CD4-positive, alpha-beta T cell treated with Interleukin-15 for 4 hours (primary cell): ENCODE measurements around the gene SORCS1.

Experiments used
- DNase-seq: peaks from one replicate; pipeline ENCODE4 v3.0.0-alpha.2; 2020; ENCODE audit warnings: low spot score

Gene SORCS1

DNA sequence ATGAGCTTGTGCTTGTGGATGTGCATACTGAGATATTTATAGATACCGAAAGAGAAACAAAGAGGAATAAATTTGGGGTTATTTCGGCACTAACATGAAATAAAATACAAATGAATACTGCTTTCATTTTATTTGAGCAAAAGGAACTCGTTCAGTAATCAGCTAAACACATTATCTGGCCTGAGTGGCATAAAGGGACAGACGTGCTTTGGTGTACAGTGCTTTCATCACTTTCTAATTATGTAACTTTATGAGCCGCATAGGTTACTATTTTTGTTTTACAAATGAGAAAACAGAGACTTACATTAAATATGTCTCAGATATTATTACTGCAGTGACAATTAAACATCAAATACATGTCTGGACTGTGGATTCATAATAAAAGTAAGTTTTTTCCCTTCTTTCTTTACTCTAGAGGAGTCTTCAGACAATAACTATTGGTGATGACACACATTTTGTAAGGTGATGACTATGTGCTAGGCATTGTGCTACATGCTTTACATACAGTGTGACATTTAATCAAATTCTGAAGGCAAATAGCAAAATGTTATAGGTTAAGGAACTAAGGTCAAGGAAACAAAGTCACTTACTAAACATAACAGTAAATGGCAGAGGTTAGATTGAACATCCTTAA lies 503.3 kb downstream of the SORCS1 start:
- no peak for DNase-seq

DNA sequence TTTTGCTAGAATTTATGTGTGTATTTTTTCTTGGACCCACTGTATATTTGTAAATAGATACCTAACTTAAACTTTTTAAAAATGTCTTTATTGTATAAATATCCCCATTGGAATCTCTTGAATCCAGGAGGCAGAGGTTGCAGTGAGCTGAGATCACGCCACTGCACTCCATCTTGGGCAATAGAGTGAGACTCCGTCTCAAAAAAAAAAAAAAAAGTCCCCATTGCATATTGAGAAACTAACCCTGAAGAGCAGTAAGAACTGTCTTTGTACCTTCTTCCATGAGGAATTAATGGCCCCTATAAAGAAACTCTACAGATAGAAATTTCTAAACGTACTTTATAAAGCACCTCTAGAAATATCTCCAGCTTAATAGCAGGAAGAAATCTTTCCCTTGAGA lies 504.0 kb downstream of the SORCS1 start:
- no peak for DNase-seq

DNA sequence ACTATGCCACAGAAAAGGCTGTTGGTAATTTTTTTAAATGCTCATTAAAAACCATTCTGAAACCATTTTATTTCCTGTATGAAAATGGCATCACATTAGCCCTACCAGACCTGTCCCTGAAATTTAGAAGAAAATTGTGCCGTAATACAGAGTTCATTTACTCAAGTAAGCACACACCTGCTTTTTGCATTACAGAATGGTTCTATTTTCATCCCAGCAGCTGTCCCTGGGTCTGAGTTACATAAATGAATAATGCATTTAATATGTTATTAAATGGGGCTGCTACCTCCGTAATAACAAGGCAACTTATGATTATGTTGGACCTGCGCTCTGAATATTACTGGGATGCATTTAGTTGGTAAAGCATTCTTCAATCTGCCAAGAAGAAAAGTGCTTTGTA lies 508.9 kb downstream of the SORCS1 start:
- no peak for DNase-seq

DNA sequence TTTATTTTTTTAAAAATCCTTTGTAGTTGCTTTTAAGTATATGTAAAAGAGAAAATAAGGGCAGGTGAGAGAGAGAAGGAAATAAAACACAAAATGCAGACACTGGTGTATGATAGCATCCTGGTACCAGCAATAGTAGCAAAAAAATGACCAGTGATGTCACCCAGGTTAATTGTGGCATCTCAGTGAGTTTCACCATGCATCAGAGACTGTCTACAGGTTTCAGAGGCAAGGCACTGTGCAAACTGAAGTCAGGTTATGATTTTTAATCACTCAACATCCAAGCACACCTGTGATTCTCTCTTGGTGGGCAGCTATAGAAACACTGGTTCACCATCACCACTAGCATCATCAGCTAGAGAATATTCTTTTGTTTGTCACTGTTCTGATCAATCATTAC lies 509.3 kb downstream of the SORCS1 start:
- no peak for DNase-seq

DNA sequence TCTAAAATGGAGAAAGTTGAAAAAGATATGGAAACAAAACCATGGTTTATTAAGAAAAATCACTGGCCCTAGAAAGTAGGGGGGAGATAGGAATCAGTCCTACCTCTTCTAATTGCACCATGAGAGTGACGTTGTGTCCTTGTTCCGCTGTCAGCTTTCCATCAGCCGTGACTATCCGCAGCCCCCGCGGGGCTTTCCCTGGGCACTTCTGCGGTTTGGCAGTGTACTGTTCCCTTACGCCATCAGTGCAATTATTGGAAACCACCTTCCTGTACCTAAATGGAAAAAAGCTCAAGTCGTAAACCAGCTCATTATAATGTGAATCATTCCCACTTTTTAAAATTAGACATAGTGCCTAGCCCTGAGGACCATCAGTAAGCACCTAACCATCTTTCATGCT lies 512.2 kb downstream of the SORCS1 start:
- DNase-seq, result no peak

DNA sequence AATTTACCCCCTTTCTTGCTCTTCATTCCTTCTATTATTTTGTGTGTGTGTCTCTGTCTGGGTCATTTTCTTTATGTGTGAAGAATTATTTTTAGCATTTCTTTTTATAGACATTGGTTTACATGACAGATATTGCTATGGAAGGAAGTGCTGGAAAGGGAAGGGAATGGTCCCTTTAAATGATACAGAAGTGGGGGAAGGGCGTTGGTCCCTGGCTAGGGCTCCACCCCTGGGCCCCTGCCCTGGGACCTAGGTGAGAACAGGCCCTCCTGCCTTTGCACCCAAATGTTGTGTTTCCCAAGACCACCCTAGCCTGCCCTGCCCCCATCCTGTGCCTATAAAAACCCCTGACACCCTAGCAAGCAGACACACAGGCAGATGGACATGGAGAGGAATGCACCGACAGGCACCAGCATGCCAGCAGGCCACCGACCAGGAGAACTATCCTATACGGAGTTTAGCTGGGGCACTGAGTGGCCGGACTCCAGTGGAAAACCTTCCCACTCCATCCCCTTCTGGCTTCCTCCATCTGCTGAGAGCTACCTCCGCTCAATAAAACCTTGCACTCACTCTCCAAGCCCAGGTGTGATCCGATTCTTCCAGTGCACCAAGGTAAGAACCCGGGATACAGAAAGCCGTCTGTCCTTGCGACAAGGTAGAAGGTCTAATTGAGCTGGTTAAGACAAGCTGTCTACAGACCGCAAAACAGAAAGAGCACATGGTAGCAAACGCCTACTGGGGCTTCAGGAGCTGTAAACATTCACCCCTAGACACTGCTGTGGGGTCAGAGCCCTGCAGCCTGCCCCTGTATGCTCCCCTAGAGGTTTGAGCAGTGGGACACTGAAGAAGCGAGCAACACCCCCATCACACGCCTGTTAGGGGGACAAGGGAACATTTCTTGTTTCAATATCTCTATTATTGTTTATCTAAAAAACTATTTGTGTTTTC lies 515.7 kb downstream of the SORCS1 start:
- no peak for DNase-seq

DNA sequence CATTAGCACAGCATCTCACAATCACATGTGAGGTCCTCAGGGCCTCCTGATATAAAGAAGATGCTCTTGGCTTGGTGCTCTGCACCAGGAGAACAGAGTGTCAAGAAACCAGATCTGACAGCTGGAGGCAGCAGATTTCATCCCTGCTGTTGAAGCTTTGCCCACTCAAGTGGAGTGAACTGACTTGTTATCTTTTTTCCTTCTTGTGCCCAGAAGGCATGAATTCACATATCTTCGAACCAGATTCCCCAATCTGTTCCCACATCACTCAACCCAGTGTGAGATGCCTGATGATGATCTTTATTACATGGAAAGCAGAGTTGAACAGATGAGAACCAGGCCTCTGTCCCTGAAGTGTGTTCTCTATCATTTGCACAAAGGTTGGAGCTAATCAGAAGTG lies 521.0 kb downstream of the SORCS1 start:
- DNase-seq, result no peak

DNA sequence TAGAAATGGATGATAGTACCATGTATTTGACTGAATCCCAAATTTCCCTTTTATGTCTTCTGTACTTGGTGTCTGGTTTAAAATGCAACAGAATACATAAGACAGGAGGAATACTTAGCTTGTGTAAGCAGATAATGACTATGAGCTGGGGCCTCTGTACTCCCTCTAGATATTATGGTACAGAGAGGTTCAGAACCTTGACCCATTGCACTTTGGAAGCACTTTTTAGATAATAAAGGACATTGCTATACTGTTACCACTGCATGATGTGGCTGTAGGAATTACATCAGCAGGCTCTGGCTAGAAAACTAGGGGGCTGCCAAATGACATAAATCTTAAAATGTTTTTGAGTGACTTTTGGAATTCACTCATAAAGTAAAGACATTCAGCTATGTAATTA lies 526.6 kb downstream of the SORCS1 start:
- DNase-seq, result no peak

DNA sequence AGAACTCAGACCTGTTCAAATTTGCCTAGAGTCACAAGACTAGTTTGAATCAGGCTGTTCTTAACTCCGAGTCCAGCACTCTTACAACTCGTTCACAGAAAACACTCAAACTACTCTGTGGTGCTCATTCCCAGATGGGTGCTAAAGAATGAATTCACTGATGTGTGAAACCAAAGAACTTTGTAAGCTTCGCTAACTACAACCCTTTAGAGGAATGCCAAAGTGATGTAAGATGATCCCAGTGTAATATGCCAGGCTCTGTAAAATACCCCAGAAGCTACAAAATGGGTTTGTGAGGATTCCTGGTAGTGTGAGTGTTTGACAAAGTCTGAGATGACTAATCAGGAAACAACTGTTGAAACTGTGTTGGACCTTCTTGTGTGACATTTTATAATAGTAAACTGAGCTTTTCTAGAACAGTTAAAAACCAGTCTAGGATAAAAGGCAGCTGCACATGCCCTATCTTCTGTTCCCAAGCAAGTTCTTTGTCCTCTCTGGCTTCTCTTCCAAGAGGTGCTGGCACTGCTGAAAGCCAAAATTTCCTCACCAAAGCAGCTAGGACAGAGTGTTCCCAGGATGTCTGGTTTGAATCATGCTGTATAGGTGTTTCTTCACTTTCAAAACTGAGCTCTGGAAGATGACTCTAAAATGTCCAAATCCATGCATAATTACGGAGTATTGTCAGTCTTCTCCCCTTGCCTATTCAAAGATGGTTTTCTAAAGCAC lies 527.6 kb downstream of the SORCS1 start:
- DNase-seq, result no peak

DNA sequence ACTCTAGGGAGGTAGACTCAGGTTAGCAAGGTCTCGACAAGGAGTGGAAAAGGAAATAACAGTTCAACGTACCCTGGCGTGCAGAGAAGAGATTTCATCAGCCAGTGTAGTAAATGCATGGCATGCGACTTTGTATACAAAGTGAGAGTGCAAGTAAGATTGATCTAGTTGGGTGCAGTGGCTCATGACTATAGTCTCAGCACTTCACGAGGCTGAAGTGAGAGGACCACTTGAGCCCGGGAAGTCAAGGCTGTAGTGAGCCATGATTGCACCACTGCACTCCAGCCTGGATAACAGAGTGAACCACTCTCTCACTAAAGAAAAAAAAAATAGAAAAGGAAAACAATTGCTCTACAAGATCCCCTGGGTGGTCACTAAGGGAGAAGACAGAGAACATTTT lies 528.6 kb downstream of the SORCS1 start:
- DNase-seq, result no peak

DNA sequence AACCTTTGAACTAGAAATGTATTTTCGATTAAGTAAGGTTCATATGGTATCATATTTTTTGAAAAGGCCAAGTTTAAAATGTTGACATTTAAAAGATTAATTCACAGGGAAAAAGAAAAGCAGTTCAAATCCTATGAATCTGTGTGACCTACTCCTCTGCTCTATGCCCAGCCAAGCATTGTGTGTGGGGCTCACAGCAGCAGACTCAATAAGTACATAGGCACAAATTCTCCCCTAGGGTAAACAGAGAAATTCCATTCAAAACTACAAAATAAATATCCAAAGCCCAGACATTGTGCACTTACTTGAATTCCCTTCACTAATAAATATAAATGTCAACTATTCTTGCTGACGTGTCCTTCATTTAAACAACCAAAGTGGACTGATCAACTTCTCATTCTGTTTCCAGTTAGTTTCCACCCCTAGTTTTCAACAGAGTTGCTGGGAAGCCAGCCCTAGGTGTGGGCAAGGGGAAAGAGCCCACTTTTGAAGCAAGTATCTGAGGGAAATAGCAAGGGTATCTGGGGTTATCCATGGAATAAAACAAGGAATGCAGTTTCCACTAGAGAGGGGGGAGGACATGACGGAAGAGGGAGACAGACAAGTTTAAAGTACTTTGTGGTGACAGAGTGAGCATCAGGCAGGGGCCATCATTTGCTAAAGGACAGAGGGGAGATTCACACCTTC lies 533.3 kb downstream of the SORCS1 start:
- no peak for DNase-seq

DNA sequence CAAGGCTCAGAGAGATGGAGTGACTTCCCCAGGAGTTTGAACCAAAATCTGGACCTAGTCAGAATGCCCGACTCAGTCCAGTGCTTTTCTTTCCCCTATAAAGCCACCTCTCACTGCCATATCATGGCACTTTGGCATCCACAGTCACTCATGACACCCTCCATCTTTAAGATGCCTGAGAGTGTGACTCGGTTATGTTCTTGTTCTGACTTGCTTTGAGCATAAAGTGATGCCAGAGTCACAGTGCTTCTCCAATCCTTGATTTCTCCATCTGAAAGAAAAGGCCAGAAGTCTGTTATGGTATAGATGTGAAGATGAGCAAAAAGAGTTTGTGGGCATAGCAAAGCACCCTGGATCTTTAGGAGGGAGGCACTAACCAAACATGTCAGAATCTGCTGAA lies 538.1 kb downstream of the SORCS1 start:
- no peak for DNase-seq

DNA sequence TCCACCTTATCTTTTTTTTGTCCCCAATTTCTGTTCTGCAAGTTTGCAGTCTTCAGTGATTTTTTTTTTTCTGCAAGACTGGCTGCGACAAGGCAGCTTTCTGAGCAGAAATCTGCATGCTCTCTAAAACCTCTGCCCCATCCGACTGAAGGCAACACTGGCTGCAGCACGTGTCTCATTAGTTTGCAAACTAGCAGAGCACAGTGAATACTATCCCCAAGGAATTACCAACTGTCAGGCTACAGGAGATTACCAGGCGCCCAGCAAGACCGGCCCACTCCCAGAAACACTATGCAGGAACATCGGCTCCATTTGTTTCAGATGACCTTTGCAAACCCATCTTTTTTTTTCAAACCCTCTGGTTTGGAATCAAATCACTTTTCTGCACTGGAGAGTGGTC lies 538.8 kb downstream of the SORCS1 start:
- no peak for DNase-seq

DNA sequence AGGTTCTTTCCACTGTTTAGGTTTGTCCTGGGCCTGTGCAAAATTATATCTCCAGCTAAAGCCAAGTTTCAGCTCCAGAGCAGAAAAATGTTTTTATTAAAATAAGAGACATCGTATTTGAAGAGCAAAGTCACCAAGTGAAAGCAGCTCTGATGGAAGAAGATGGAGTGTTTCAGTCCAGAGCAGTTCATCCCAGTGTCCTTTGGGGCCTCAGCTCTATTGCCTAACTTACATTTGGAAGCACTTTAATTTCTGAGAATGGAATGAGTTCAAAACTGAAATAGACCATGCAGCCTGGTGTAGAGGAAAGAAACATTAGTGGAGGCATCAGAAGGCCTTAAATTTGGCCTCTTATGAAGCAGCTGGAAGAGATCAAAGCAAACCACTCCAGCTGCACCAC lies 545.2 kb downstream of the SORCS1 start:
- no peak for DNase-seq

DNA sequence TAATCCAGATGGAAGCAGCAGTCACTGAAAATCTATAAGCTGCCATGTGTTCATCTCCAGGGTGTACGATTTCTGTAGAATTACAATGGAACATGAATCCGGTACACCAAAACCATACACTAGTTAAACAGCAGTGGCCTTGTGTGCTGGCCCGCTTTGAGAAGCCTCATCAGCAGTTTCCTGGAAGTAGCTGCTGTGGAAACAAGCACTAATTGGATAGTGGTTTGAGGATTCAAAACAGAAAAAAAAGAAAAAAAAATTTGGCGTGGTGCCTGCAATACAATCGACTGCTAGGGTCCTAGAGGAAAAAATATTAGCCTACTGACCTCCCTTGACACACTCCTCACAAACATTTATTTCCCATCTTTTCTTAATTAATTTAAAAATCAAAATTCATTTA lies 545.9 kb downstream of the SORCS1 start:
- no peak for DNase-seq

DNA sequence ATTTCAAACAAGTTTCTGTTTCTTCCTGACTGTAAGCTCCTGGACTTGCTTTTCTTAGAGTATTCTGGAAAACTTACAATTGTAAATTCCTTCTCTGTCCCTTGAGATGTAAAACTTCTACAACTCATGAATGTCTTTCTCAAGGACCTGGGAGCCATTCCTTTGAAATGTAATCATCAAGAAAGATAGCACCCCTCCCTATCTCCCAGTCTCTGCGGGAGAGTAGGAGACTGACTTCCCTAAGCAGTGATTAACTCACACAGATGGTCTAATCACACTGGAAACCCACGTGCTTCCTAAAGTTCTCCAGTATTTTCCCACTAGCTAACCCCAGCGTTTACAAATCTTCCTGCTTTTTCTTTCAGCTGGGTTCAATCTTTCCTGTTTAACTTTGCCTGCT lies 549.4 kb downstream of the SORCS1 start:
- no peak for DNase-seq

DNA sequence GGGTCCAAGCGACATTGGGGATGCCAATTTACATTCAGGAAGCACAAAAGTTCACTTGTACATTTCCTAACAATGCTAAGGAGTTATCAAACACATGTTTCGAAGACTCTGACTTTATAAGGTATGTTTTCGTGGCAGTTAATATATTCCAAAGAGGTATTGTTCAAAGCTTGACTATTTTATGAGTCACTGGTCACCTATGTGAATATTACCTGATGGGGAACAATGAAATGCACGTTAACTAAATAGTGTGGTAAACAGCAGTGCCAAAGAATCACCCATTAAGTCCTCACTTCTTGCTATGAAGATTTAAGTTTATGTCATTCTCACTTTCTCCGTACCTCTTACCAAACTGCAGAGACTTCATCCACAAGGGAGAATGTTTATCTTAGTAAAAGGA lies 550.2 kb downstream of the SORCS1 start:
- no peak for DNase-seq

DNA sequence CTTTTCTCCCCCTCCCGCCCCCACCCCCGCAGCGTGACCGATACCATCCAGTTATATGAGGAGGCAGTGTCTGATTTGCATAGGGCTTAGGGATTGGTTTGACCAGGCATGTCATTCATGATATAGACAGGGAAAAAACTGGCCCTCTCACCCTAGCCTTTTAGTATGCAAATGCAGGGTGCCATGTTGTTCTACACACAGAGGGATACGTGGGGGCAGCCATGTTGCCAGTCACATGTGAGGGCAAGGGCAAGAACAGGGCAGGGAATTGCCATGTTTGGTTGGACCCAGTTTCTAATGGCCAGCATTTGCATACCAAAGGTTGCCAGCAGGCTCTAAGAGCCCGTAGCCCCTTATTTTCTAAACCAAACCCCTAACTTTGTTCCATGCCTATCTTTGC lies 552.1 kb downstream of the SORCS1 start:
- DNase-seq, result no peak

DNA sequence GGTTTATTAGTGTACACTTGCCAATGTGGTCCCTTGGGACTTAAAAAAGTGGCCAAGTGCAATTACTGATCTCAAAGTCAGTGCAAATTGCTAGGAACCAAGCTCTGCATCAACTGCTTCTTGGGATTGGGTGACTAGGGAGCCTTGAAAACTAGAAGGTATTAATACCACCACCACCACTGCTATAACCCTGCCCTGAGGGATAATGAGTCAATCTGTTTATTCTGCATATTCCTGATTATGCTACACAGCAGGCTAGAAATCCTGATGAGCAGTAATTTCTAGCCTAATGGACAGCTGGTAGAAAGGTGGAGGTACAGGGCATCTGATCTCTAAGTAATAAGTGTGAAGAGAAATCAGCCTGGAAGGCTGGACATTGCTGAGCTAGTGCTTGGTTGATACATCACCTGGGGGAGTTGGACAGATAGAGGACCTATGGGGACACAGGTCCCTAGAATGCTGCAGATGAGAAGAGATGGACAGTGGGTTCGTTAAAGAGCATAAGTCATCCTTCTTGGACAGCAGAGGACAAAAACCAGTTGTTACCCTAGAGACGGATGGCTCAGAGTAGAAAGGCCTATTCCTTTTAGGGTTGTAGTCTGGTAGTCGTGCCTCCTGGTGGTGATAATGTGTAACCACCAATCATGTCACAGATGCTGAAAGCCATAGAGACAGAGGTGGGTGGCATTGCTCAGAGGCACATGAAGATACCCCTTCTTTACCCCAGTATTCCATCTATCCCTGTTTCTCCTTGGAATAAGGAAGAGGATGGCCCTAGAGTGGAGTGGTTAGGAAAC lies 554.8 kb downstream of the SORCS1 start:
- no peak for DNase-seq

DNA sequence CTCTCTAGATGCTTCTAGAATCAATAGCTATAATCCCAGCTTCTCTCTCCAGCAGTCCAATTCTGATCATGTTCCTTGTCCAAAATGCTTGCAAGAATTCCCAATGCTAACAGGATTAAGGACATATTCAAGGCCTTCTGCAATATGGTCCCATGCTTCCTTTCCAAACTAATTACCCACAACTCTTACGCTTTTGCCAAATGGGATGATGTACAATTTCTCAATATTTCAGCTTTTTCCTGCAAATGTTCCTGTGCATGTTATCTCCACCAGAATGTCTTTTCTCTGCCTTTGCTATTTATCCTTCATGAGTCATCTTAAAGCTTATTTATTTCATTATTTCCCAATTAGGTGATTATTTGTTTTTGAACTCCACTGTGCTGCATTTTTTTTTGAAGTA lies 556.4 kb downstream of the SORCS1 start:
- DNase-seq, result no peak

DNA sequence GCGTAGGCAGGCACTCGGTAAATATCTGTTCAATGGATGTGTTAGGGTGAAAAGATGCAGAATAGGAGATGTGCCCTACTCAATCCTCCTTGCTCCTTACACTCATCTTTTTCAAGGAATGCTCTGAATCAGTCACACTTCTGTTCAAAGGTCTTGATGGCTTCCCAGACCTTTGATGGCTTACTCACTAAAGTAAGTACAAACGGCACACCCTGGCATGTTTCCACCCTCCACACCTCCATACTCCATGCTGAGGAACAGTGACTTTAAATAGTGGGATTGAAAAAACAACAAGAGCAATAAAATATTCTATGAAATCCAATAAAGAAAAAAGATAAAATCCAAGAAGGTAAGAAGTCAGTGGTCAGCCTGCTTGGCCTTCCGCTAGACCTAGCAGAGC lies 569.2 kb downstream of the SORCS1 start:
- DNase-seq, result no peak

DNA sequence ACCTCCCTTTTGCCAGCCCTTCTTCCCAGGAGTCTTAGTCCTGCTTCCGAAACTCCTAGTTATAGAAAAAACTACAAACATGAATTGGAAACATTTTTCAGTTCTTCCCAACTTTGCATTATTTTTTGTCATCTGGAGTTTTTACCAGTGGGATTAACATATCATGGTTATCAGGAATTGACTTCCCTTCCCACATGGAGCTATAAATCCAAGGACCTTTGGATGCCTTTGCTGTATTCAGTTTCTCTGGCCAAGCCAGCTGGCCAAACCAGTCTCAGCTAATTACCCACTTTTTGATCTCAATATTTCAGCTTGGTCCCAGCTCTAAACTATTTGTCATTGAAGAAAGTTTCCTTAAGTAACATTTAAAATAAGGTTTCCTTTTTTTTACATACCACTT lies 570.6 kb downstream of the SORCS1 start:
- no peak for DNase-seq
